GM12875 (cell line): ENCODE measurements around the gene RCCD1.
"Not testable (repeated sequence)": the region's sequence is repeated elsewhere in the genome, so short reads cannot be mapped to it uniquely, and the experiment has no call there.

Experiments used
- H3K4me3 ChIP-seq: one replicate; pipeline ENCODE4 v1.5.1; 2011; ENCODE audit warnings: low read depth, low read length, control low read depth
- CTCF ChIP-seq: IDR thresholded peaks from 2 replicates; pipeline ENCODE4 v1.5.1; 2011; ENCODE audit warnings: low read depth, mild to moderate bottlenecking, control low read depth, inconsistent platforms, low read length, moderate library complexity, borderline replicate concordance; ENCODE audit not compliant: insufficient read depth

Gene RCCD1, protein sequence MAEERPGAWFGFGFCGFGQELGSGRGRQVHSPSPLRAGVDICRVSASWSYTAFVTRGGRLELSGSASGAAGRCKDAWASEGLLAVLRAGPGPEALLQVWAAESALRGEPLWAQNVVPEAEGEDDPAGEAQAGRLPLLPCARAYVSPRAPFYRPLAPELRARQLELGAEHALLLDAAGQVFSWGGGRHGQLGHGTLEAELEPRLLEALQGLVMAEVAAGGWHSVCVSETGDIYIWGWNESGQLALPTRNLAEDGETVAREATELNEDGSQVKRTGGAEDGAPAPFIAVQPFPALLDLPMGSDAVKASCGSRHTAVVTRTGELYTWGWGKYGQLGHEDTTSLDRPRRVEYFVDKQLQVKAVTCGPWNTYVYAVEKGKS

GRCh38 chr15:90954712-90955623 lies at the start of gene RCCD1:
Gene RCCD1 (plus strand): TSS chr15:90954884. CDS start chr15:90956735, 1,851 bp downstream.
- peak within 1 kb of the TSS; percentile 70 for H3K4me3 ChIP-seq
- TF ChIP-seq CTCF: no peak

DNA sequence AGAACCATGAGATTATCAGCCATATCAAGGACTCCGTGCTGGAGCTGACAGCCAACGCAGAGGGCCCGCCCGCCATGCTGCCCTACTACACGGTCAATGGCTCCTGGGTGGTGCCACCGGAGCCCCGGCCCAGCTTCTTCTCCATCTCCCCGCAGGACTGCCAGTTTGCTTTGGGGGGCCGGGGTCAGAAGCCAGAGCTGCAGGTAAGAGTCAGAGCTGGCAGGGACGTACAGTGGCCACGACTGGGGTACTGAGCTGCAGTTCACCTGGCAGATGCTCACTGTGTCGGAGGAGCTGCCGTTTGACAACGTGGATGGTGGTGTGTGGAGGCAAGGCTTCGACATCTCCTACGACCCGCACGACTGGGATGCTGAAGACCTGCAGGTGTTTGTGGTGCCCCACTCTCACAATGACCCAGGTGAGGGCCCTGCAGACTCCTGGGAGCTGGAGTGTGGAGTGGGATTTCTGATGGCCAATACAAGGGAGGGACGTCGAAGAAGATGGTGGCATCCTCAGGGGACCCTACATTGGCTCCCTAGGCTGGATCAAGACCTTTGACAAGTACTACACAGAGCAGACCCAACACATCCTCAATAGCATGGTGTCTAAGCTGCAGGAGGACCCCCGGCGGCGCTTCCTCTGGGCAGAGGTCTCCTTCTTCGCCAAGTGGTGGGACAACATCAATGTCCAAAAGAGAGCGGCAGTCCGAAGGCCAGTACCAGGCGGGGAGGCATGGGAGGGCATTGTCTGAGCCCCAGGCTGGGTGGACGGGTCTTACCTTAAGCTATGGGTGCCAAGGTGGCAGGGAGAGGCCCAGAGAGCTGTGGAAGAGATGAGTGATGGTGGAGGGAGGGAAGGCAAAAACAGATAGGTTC lies 49.1 kb upstream of the RCCD1 start:
- TF ChIP-seq CTCF: no peak
- H3K4me3 ChIP-seq: no peak overlapping the region

DNA sequence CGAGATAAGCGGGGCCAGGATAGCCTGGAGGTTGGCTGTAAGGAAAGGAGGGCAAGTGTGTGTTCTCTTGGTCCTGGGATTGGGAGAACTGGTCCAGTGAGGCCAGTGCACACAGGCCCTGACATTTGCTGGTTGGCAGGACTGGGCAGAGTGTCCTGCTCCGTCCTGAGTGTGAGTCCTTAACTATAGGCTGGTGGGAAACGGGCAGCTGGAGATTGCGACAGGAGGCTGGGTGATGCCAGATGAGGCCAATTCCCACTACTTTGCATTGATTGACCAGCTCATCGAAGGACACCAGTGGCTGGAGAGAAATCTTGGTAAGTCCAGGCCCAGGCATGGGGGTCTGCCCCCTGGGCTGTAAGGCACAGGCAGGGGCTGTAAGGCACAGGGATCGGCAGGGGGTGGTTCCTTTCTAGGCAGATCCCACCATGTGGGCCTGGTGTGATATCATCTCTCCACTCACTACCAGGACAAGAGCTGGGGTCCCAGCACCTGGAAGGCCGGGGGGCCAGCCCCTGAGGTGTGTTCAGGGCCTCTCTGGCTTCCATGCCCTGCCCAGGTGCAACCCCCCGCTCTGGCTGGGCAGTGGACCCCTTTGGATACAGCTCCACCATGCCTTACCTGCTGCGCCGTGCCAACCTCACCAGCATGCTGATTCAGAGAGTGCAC lies 48.4 kb upstream of the RCCD1 start:
- H3K4me3 ChIP-seq: no peak overlapping the region
- TF ChIP-seq CTCF: no peak

GRCh38 chr15:90907051-90907660 lies 47.5 kb upstream of the RCCD1 start:
- TF ChIP-seq CTCF: no peak

GRCh38 chr15:90907838-90908507 lies 46.7 kb upstream of the RCCD1 start:
- no peak overlapping the region for H3K4me3 ChIP-seq
- TF ChIP-seq CTCF: no peak

More at GRCh38 chr15:90907051-90907660, 47.5 kb upstream of the RCCD1 start:
- no peak overlapping the region for H3K4me3 ChIP-seq

GRCh38 chr15:90909449-90909848 lies 45.2 kb upstream of the RCCD1 start:
- H3K4me3 ChIP-seq: not testable (repeated sequence)
